HEK293T (cell line): Measurements from ENCODE around the gene LAMA3.

Experiments used
- BHLHE40 ChIP-seq: fragments of 450-650 bp; IDR thresholded peaks from 2 replicates; pipeline ENCODE4 v1.6.1; 2016; ENCODE audit warnings: mild to moderate bottlenecking, moderate library complexity, borderline replicate concordance
- CTBP1 ChIP-seq: fragments of 450-650 bp; IDR thresholded peaks from 2 replicates; pipeline ENCODE4 v1.6.1; 2016; ENCODE audit warnings: borderline replicate concordance
- FOXK2 ChIP-seq: fragments of 450-650 bp; IDR thresholded peaks from 2 replicates; pipeline ENCODE4 v1.6.1; 2016; ENCODE audit warnings: mild to moderate bottlenecking
- FOXM1 ChIP-seq: fragments of 450-650 bp; IDR thresholded peaks from 2 replicates; pipeline ENCODE4 v1.6.1; 2017; ENCODE audit warnings: mild to moderate bottlenecking, borderline replicate concordance
- SP1 ChIP-seq: fragments of 450-650 bp; IDR thresholded peaks from 2 replicates; pipeline ENCODE4 v1.6.1; 2017
- TF ChIP-seq, protein P1 (sequence below): fragments of 450-650 bp; IDR thresholded peaks from 2 replicates; pipeline ENCODE4 v1.6.1; 2016

DNA sequence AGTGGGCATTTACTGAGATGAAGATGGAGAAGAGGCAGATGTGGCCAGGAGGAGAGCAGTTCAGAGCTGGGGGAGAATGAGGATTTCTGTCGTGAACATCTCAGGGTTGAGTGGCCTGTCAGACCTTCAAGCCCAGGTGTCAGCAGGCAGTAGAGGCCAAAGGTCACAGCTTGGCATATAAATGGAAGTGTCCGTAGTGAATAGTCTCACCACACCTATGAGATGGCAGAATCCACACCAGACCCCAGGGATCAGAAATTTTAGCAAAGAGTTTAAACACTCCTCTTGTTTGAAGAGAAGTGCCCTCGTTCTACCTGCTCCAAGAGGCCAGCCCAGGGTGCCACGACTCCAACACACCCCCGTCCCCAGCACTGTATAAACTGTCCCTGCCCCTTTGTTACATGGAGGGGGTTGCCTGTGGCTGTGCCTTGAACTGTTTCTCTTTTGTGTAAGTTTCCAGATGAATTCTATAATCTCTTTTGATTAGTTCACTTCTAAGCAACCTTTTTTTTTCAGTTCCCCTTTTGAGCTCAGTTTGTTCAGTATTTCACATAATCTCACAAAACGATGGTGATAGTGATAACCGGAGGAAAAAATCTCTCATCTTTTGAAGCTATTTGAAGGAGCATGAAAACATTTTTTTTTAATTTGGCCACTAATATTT is 256.3 kb downstream of the LAMA3 start:
- no peak for TF ChIP-seq FOXM1
- TF ChIP-seq, protein P1, sequence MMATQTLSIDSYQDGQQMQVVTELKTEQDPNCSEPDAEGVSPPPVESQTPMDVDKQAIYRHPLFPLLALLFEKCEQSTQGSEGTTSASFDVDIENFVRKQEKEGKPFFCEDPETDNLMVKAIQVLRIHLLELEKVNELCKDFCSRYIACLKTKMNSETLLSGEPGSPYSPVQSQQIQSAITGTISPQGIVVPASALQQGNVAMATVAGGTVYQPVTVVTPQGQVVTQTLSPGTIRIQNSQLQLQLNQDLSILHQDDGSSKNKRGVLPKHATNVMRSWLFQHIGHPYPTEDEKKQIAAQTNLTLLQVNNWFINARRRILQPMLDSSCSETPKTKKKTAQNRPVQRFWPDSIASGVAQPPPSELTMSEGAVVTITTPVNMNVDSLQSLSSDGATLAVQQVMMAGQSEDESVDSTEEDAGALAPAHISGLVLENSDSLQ = no peak
- TF ChIP-seq BHLHE40 = no peak
- TF ChIP-seq SP1 = no peak
- no peak for TF ChIP-seq CTBP1
- TF ChIP-seq FOXK2 = no peak
